ENCODE results near the gene SEMA5B.

SEMA5B gene

DNA sequence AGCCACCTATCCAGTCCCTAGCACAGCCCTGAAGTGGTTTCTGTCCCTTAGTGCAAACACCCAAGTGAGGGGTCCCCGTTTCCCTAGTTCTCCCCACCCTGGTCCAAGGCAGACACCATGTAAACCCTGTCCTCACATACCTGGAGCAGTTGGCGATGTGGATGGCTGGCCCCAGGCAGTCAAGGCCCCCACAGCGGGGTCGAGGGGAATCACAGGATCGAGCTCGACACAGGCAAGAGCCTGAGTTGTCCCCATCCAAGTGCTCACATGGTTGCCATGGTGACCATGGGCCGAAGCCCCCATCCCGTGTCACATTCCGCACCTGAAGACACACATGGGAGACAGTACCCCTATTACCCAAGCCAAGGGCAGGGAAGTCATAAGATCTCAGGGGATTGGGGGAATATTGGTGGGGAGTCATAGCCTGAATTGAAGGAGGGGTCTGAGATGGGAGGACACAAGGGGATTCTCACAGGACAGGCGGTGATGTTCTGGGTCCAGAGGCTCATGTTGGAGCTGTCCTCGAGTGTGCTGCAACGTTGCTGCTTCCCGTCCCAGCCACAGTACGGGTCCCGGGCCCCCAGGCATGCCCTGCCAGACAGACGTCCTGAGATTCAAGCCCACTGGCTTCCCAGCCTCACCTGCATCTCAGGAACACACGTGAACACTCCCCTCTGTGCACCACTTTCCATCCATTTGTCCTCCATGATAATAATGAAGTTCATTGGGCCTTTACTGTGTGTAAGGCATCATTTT is 112.1 kb downstream of the SEMA5B start:
- Histone ChIP-seq H3K9me2 (replicated peaks; ENCODE audit: insufficient read depth, low read length) (no peaks in the 10 kb centered on the region), H3K36me3 (ENCODE audit: low read length) (no peaks in the 10 kb centered on the region), H3K4me3 (ENCODE audit: insufficient read depth, low read length, poor library complexity, severe bottlenecking) (no peak overlapping the region), H3F3A (ENCODE audit: insufficient read depth) (no peaks in the 10 kb centered on the region), H3K4me2 (ENCODE audit: low read depth, low read length, poor library complexity, severe bottlenecking) (no peak overlapping the region), H3K27ac (ENCODE audit: low read depth, low read length) (no peak overlapping the region), H3K9ac (ENCODE audit: low read length) (no peak overlapping the region), H3K79me2 (ENCODE audit: insufficient read depth, low read length) (no peaks in the 10 kb centered on the region), H4K20me1 (ENCODE audit: low read depth, low read length) (no peaks in the 10 kb centered on the region), H2AFZ (ENCODE audit: low read depth, low read length, severe bottlenecking) (no peak overlapping the region), H3K9me3 (ENCODE audit: insufficient read depth, low read length) (no peaks in the 10 kb centered on the region), H3K27me3 (ENCODE audit: low read length) (no peaks in the 10 kb centered on the region)
- TF ChIP-seq, protein P1, sequence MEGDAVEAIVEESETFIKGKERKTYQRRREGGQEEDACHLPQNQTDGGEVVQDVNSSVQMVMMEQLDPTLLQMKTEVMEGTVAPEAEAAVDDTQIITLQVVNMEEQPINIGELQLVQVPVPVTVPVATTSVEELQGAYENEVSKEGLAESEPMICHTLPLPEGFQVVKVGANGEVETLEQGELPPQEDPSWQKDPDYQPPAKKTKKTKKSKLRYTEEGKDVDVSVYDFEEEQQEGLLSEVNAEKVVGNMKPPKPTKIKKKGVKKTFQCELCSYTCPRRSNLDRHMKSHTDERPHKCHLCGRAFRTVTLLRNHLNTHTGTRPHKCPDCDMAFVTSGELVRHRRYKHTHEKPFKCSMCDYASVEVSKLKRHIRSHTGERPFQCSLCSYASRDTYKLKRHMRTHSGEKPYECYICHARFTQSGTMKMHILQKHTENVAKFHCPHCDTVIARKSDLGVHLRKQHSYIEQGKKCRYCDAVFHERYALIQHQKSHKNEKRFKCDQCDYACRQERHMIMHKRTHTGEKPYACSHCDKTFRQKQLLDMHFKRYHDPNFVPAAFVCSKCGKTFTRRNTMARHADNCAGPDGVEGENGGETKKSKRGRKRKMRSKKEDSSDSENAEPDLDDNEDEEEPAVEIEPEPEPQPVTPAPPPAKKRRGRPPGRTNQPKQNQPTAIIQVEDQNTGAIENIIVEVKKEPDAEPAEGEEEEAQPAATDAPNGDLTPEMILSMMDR (IDR thresholded peaks at IDR 0.05; ENCODE audit: insufficient read depth, low read length, poor library complexity, severe bottlenecking): no peak
- TF ChIP-seq EZH2phosphoT487 (conservative IDR thresholded peaks at IDR 0.05; ENCODE audit: low read length): no peak

DNA sequence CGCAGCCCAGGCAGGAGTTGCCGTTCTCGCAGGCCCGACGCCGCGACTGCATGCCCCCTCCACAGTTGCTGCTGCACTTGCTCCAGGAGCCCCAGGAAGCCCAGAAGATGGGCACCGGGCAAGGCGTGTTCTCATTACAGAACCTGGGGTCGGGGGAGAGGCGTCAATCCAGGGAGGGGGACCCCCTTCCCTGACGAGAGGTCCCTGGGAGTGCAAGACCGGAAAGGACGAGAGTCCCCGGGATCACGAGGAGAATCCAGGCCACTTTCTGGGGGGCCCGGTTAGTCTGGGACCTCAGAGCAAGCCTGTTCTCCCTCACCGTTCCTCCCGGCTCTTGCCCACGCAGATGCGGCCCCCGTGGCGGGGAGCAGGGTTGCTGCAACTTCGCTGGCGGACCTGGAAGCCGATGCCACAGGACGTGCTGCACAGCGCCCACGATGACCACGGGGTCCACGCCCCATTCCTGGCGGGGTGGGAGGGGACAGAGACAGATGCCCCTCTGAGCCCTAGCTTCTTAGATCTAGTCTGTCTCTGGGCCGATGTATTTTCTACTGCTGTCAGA is 113.9 kb downstream of the SEMA5B start:
- Histone ChIP-seq H4K20me1 (ENCODE audit: low read depth, low read length) (no peaks in the 10 kb centered on the region), H3K4me3 (ENCODE audit: insufficient read depth, low read length, poor library complexity, severe bottlenecking) (no peak overlapping the region), H3K27ac (ENCODE audit: low read depth, low read length) (no peak overlapping the region), H2AFZ (ENCODE audit: low read depth, low read length, severe bottlenecking) (no peak overlapping the region), H3K9me3 (ENCODE audit: insufficient read depth, low read length) (no peaks in the 10 kb centered on the region), H3F3A (ENCODE audit: insufficient read depth) (no peaks in the 10 kb centered on the region), H3K9ac (ENCODE audit: low read length) (no peak overlapping the region), H3K79me2 (ENCODE audit: insufficient read depth, low read length) (no peaks in the 10 kb centered on the region), H3K36me3 (ENCODE audit: low read length) (no peaks in the 10 kb centered on the region), H3K9me2 (replicated peaks; ENCODE audit: insufficient read depth, low read length) (no peaks in the 10 kb centered on the region), H3K27me3 (ENCODE audit: low read length) (no peaks in the 10 kb centered on the region), H3K4me2 (ENCODE audit: low read depth, low read length, poor library complexity, severe bottlenecking) (no peak overlapping the region)
- no peak for TF ChIP-seq EZH2phosphoT487 (conservative IDR thresholded peaks at IDR 0.05; ENCODE audit: low read length)
- TF ChIP-seq, protein P1 (IDR thresholded peaks at IDR 0.05; ENCODE audit: insufficient read depth, low read length, poor library complexity, severe bottlenecking): no peak

DNA sequence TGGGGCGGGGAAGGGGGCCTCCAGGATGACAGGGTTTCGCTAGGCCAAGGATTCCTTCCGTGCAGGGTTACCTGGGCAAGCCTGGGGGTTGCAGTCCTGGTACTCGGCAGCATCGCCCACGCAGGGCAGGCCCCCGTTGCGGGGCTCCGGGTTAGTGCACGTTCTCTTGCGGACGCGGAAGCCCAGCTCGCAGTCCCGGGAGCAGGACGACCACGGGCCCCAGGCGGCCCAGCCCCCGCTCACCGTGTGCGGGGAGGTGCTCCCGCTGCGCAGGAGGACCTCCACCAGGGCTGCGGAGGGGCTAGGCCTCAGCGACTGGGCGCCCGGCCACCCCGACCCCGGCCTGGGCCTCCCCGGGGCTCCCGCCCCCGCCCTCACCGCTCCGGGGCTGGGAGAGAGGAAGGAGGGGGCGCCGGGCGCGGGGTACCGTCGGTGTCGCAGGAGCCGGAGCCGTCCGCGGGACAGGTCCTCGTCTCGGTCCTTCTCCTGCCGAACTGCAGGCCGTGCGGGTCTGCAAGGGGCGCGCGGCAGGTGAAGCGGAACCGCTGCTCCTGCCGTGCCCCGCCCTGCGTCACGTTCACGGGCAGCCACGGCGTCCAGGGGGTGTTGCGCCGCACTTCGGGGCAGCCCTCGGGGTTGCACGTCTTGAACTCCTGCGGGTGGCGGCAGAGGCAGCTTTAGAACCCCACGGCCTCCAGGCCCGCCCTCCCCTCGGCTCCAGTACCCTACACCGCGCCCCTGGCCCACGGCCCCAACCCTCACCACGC is 114.6 kb downstream of the SEMA5B start:
- no peaks in the 10 kb centered on the region for H3K36me3 ChIP-seq (ENCODE audit: low read length)
- no peak overlapping the region for H2AFZ ChIP-seq (ENCODE audit: low read depth, low read length, severe bottlenecking)
- H3K9me3 ChIP-seq (ENCODE audit: insufficient read depth, low read length): no peaks in the 10 kb centered on the region
- no peaks in the 10 kb centered on the region for H4K20me1 ChIP-seq (ENCODE audit: low read depth, low read length)
- TF ChIP-seq, protein P1 (IDR thresholded peaks at IDR 0.05; ENCODE audit: insufficient read depth, low read length, poor library complexity, severe bottlenecking): no peak
- no peak for TF ChIP-seq EZH2phosphoT487 (conservative IDR thresholded peaks at IDR 0.05; ENCODE audit: low read length)
- H3K4me3 ChIP-seq (ENCODE audit: insufficient read depth, low read length, poor library complexity, severe bottlenecking): no peak overlapping the region
- H3F3A ChIP-seq (ENCODE audit: insufficient read depth): no peaks in the 10 kb centered on the region
- no peak overlapping the region for H3K9ac ChIP-seq (ENCODE audit: low read length)
- H3K79me2 ChIP-seq (ENCODE audit: insufficient read depth, low read length): no peaks in the 10 kb centered on the region
- no peaks in the 10 kb centered on the region for H3K27me3 ChIP-seq (ENCODE audit: low read length)
- no peaks in the 10 kb centered on the region for H3K9me2 ChIP-seq (replicated peaks; ENCODE audit: insufficient read depth, low read length)
- no peak overlapping the region for H3K4me2 ChIP-seq (ENCODE audit: low read depth, low read length, poor library complexity, severe bottlenecking)
- H3K27ac ChIP-seq (ENCODE audit: low read depth, low read length): no peak overlapping the region
